Measurements from ENCODE around the gene TLR8.

TLR8 gene

DNA sequence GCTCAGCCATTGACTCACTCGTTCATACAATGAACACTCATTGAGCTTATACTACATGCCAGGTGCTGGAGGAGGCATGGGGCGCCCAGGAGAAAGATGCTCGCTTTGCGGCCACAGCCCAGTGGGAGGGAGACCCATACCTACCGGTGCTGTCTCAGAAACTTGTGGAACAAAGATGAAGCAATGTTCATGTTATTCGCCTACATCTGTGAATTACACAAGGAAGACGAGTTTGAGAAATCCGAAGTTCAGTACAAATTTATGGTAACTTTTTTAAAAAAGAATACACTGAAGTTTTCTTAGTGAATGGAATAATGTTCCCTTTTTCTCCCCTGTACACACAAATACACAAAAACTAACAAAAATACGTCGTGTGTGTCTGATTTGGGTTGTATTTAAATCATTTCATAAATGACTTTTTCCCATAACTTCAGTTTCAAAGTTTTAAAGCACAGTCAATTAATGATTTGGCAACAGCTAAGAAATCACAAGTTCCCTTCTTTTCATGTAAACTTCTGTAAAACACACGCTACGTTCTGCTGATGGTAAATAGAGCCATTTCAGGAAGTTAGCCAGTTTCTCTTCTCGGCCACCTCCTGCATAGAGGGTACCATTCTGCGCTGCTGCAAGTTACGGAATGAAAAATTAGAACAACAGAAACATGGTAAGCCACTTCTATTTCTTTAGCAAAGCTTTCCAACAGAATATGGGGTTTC, at the start of gene TLR8:
TLR8 (plus strand) TSS at position 575 of the 716 bp plus-strand sequence; CDS start at position 662, 87 bp downstream.
- DNase-seq: no peak

DNA sequence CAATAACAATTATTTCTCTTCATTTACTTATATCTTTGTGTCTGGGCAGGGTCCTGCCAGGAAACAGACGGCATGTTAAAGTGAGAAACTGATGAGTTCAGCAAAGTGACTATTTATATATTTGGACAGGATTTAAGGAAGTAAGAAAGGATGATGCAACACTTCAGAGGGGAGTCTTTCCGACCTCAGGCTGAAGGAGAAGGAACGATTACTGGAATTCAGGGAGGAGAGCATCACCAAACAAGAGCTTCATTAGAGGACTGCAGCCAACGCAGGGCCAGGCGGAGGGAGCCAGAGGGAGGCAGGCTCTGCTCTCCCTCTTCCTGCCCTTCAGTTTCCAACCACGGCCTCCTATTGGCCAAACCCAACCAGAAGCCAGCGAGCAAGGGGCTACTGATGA, 41.1 kb upstream of the TLR8 start:
- no peak for DNase-seq

DNA sequence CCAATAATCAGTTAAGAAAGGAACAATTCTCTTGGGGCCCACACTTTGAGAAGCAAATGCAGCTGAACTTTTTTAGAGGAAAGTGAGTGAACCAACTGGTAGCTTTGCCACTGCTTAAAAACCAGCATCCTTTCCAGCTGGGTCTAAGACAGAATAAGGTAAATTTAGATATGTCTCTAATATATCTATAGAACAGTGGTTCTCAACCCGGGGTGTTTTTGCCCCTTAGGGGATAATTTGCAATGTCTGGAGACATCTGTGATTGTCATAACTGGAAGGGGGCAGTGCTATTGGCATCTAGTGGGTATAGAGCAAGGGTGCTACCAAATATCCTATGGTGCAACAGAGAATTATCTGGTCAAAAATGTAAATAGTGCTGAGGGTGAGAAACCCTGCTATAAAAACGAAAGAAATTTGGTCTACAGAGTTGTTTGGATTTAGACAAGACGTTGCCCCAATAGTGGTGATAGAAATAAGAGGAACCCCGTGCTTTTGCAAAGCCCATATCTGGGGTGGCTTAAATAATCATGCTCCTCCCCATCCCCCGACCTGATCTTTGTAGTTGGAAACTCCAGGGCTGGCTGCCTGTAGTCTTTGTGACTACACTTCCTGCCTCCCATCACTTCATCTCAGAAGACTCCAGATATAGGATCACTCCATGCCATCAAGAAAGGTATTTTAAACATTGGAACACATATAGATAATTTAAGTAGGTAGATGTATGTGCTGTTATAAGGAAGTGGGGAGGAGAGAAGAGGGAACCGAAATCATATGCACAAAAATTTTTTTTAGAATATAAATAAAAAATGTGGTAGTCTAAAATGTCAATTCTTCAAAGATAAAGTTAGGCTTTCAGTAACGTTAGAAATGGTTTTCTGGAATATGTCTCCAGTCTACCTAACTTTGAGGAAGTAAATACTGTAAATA, 39.7 kb upstream of the TLR8 start, which contains the start of gene TLR7:
TLR7 (plus strand) TSS at position 622 of the 927 bp plus-strand sequence. CDS start 507 bp downstream, outside the sequence.
- DNase-seq: no peak

DNA sequence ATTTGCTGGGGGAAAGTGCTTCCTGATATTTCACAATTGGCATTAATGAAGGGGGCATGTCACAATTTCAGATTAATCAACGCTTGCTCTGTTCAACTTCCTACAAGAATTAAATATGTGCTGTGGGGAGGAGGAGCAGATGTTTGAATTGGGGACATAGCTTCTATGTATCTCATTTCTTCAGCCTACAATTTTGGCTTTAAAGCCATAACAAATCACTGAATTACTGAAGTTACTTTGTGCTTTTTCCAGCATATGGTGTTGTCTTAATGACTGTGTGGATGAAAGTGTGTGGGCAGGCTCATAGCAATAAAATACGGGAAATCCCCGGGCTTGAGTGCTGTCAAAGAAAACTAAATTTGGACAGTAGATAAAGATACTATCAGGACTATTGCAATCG, 38.7 kb upstream of the TLR8 start:
- no peak for DNase-seq

DNA sequence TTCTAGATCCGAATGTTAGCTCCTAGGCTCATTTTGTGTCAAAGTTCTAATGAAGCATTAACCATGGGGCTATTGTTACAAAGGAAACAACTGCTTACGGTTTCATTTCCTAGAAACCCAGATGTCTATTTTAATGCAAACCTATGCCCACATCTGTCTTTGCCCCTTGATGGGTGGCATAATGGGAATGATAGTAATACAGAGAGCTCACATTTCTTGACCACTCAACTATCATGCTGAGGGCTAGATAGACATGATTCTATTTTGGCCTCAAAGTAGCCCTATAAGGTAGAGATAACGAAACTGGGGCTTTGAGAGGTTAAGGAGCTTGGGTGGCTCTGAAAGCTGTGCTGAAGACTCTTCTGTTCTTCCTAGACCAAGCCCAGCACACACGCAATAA, 37.7 kb upstream of the TLR8 start:
- DNase-seq: no peak

DNA sequence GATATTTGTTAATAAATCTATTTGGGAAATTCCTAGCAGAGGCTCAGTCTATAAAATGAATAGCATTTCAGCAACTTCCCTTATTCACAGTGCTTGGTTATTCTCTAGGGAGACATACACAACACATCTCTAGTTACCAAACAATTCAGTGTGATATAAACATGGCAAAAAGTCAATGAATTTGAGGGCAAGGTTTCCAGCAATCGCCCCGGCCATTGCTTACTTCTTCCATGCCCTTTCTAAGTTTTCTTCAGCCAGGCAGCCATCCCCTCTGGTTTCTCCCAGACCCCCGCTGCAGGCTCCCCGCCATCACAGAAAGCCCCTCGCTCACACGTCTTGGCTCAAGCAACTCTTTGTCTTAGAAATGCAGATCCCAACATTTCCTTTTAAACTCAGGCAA, 35.2 kb upstream of the TLR8 start:
- DNase-seq: no peak

DNA sequence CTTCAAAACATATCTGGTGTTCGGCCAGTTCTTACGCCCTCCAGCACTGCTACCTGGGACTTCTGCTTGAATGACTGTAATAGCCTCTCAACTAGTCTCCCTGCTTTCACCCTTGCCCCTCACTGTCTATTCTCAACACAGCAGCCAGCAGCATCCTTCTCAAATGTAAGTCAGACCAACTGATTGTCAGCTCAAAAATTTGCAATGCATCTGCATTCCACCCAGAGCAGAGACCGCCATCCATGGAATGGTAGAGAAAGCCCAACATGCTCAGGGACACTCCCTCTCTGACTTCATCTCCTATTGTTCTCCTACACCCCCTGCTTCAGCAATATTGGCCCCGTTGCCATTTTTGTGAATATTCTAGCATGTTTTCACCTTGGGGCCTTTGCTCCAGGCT, 33.7 kb upstream of the TLR8 start:
- no peak for DNase-seq

DNA sequence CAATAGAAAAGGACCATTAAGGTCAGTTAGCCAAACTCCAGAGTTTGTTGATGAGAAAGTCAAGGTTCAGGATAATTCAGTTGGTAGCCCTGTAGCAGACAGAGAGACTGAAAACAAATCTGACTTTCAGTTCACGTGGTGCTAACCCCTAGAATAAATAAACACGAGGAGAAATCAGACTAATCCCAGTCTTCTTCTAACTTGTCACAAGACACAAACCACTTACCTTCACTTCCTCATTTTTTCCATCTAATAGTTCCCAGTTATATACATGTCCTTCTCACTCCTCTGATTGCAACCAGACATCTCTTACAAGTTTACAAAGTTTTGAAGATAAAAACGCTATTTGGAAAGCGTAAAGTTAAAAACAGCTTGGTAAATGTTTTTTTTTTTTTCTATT, 31.8 kb upstream of the TLR8 start:
- no peak for DNase-seq

DNA sequence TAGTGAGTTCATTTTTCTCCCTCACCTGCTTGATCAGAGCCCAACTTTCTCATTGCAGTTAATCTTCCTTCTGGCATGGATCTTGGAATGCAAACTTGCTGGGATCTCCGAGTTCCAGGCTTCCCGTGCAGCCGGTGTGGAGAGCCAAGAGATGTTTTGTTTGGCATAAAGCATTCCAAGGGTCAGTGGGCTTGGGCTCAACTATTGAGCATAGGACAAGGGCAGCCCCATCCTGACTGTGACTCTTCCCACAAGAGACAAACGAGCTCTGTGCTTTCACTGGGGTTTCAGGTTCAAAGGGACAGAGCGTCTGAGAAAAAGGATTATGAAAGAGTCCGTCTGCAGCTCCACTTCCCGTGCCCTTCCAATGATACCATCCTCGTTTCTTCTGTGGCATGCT, 29.0 kb upstream of the TLR8 start:
- no peak for DNase-seq

DNA sequence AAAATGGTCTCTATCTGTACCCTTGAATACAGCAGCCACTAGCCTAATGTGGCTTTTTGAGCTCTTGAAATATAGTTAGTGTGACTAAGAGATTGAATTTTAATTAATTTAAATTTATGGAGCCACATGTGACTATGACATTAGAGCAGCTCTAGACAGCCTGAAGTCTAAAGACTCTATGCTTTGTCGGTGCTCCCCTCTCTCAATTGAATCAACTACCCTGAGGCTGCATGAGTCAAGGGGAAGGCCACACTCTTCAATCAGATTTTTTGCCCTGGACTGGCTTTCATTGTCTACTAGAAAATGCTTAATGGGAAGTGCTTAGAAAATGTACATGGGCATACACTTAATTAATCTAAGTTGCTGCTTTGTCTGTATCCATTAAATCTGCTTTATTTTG, 27.9 kb upstream of the TLR8 start:
- no peak for DNase-seq

DNA sequence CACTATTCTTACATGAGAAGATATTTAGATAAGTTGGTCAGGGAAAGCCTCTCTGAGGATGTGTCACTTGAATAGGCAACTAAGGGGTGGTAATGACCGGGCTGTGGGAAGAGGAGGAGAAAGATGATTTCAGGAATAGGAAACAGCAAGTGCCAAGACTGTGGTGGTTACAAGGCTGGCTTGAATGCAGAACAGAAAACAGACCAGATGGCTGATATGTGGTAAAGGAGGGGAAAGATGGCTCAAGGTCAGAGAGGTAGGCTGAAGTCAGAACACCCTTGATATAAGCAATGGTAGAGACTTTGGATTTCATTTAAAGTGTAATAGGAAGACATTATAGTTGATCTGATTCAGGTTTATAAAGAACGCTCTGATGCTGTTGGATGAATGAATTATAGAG, 24.5 kb upstream of the TLR8 start:
- no peak for DNase-seq

DNA sequence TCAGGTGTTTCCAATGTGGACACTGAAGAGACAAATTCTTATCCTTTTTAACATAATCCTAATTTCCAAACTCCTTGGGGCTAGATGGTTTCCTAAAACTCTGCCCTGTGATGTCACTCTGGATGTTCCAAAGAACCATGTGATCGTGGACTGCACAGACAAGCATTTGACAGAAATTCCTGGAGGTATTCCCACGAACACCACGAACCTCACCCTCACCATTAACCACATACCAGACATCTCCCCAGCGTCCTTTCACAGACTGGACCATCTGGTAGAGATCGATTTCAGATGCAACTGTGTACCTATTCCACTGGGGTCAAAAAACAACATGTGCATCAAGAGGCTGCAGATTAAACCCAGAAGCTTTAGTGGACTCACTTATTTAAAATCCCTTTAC, 20.9 kb upstream of the TLR8 start:
- no peak for DNase-seq

DNA sequence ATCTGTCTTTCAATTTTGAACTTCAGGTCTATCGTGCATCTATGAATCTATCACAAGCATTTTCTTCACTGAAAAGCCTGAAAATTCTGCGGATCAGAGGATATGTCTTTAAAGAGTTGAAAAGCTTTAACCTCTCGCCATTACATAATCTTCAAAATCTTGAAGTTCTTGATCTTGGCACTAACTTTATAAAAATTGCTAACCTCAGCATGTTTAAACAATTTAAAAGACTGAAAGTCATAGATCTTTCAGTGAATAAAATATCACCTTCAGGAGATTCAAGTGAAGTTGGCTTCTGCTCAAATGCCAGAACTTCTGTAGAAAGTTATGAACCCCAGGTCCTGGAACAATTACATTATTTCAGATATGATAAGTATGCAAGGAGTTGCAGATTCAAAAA, 19.9 kb upstream of the TLR8 start:
- DNase-seq: no peak

DNA sequence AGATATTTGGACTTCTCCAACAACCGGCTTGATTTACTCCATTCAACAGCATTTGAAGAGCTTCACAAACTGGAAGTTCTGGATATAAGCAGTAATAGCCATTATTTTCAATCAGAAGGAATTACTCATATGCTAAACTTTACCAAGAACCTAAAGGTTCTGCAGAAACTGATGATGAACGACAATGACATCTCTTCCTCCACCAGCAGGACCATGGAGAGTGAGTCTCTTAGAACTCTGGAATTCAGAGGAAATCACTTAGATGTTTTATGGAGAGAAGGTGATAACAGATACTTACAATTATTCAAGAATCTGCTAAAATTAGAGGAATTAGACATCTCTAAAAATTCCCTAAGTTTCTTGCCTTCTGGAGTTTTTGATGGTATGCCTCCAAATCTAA, 19.3 kb upstream of the TLR8 start:
- DNase-seq: no peak

DNA sequence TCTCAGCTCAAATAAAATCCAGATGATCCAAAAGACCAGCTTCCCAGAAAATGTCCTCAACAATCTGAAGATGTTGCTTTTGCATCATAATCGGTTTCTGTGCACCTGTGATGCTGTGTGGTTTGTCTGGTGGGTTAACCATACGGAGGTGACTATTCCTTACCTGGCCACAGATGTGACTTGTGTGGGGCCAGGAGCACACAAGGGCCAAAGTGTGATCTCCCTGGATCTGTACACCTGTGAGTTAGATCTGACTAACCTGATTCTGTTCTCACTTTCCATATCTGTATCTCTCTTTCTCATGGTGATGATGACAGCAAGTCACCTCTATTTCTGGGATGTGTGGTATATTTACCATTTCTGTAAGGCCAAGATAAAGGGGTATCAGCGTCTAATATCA, 18.7 kb upstream of the TLR8 start:
- no peak for DNase-seq

DNA sequence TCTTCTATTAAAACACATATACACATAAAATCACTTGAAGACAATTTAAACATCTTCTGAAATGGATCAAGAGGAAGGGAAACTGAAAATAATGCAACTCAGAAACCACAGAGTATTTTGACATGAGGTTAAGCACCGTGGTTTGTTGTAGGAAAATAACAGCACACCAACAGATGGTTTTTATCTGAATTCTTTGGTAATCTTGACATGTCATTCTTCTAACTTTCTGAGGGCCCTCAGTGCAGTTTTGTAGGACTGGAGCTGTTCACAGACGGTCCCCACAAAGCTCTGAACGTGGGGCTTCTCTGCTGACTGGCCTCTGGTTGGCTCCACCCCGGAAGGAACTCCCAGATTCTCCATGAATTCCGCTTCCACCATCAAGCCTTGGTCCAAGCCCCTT, 16.0 kb upstream of the TLR8 start:
- no peak for DNase-seq

DNA sequence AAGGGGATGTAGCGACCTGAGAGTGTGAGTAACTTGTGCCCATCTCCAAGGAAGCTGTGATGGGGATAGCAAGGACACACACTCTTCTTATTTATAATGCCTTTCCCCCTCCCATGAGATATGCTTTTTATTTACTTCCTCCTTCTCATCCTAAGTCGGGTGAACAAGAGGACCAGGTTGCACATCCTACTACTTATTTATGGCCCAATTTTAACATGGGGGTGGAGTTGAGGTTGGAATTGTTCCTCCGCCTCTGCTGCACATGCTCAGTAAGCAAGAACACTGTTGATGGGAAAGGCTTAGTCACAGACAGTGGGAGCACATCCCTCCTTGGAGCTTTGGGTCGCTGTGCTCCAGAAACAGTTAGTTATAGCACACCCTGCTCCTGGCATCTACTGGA, 15.2 kb upstream of the TLR8 start:
- DNase-seq: no peak

DNA sequence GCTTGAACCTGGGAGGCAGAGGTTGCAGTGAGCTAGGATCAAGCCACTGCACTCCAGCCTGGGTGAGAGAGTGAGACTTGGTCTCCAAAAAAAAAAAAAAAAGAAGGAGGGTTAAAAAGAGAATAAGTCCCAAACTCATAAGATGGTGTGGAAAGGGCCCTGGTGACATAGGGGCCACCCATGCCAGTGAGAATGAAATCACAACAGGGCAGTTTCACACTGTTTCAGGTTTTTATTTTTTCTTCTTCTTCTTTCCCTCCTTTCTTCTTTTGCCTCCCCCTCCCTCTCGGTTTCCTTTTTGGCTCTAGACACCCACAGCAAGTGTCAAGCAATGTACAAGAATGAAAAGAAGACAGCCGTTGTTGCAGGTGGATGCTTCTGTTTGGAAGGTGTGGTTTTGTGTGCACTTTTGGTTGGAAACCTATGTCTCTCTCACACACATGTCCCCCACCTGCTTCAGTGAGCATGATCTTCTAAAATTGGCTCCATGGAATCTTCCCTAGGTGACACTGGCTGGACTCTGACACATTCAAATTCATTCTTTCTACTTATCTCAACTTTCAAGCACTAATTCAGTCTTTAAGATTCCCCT, 14.4 kb upstream of the TLR8 start:
- no peak for DNase-seq

DNA sequence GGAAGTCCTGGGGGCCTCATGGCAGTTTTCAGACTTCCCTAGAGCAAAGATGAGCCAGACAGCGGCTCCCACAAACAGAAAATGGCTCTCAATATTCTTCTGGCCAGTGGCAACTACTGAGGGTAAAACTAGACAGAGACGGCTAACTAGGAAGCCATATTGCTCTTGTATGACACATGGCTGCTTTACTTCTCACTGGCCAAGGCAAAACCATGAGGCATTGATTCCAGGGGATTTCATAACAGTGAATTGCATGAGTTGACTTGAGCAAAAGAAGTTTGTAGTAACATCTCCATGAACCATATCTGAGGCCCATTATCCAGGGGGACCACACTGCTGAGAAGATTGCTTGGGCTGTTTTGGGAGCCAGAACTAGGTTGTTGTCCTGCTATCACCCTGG, 13.7 kb upstream of the TLR8 start:
- no peak for DNase-seq

DNA sequence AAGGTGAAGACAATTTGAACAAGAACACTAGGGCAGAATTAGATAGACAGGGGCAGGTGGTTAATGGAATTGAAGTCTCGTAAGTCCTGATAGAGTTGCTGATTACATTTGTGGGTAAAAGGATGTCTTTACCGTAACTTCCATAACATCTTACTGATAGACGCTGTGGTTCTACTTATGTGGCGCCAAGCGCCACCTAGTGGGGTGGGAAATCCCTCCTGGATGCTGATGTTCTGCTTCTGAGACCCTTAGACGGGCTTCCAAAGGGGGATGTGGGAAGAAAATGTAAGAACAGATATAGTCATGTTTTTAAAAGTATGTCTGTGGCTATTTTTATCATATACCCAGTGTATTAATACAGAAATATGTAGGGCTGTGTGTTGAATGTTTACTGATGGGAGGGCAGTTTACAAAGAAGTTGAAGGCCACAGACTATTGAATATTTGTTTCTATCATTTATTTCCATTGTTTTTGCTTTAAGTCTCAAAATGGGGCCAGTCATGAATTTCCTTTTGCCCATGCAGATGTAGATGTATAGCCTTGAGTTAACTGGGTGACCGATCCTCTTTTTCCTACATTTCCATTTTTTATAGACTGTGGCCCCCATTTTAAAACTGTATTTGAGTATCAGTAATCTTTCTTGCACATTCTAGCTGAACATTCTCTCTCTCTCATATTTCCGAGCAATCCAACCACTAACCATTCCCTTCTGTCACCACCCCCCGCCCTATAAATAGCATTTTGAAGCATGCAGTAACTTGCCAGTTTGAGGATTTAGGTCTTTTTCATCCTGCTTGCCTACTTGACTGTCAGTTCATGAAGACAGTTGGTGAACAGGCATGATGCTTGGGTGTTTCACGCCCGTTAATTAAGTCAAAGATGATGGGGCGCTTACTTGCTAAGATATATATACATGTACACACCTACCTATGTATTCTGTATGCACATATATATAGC, 12.1 kb upstream of the TLR8 start:
- peak; percentile 25 to 40 for DNase-seq

DNA sequence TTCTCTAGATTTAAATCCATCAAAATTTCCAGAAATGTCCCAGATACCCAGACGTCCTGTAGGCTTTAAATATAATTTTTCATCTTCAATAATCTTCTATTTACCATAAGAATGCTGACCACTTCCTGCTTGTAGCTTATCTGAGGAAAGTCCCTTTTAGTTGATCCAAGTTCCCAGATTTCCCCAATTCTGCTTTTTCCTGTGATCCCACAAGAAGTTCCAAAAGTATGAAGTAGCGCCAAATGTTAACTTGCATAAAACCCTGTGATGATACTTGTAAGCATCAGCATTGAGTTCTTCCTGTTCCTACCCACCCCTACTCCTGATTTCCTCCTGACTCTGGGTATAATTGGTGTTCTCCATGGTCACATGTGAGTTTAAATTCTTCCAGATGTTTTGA, 10.6 kb upstream of the TLR8 start:
- DNase-seq: no peak

DNA sequence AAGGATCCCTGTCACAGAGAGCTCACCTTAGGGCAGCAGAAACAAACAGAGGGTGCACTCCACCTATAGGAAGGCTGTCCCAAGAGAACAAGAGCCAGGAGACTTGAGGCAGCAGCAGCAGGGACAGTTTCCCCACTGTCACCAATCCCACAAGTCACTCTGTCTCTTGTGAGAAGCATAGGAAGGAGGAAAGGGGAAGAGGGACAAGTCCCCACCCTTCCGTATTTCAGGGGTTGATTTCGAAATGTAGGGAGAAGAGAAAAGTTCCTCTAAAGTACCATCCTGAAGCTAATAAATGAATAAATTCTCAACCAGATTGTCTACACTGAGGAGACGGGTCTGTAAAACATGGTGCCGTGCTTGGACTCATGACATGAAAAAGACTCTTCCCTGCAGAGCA, 9.5 kb upstream of the TLR8 start:
- DNase-seq: no peak

DNA sequence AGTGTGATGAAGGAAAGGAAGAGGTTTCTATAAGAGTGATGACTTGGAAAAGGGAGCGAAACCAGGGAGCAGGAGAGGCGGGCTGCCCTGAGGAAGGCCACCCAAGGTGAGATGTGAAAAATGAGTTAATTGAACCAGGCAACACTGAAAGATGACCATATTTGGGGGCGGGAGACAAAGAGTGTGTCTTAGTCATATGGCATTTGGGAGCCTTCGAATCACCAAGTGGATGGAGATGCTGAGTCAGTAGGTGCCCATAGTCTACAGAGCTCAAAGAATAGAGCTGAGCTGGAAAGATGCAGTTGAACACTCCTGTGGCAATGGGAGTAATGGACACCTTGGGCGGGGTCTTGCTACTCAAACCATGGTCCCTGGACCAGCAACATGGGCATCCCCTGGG, 8.3 kb upstream of the TLR8 start:
- DNase-seq: no peak
